Liver (tissue), 9 donors: ENCODE data around the gene AOPEP. TPM values are rescaled to one million over a fixed set of nuclear protein-coding genes. Genes with fewer than 3 reads are reported as not detected.

ENCODE experiments used
- DNase-seq: peaks from one replicate; pipeline ENCODE4 v3.0.0-alpha.2; 2017; ENCODE audit warnings: low spot score
- H3K27ac ChIP-seq, 2 donors: one replicate each; pipeline ENCODE4 v1.7.0; 2013; ENCODE audit warnings: inconsistent platforms in 2 of 2, low read length in 2 of 2, control low read depth in 1 of 2, low read depth in 1 of 2, mild to moderate bottlenecking in 1 of 2
- H3K27me3 ChIP-seq, 4 donors: one replicate each; pipeline versions ENCODE4 v1.6.1 to v1.7.0; 2013; ENCODE audit warnings: low read length in 3 of 4, inconsistent platforms in 1 of 4, mild to moderate bottlenecking in 1 of 4, moderate library complexity in 1 of 4; ENCODE audit not compliant: control insufficient read depth in 4 of 4, insufficient read depth in 4 of 4
- H3K36me3 ChIP-seq, 4 donors: one replicate each; pipeline versions ENCODE4 v1.6.1 to v1.7.0; 2013; ENCODE audit warnings: low read length in 3 of 4, mild to moderate bottlenecking in 3 of 4, low read depth in 1 of 4, moderate library complexity in 1 of 4; ENCODE audit not compliant: control insufficient read depth in 4 of 4, insufficient read depth in 3 of 4
- H3K4me1 ChIP-seq, 4 donors: one replicate each; pipeline versions ENCODE4 v1.6.1 to v1.7.0; 2013; ENCODE audit warnings: low read length in 3 of 4, mild to moderate bottlenecking in 3 of 4, moderate library complexity in 1 of 4; ENCODE audit not compliant: control insufficient read depth in 4 of 4, insufficient read depth in 4 of 4
- H3K4me3 ChIP-seq, 3 donors: one replicate each; pipeline versions ENCODE4 v1.6.1 to v1.7.0; 2013; ENCODE audit warnings: low read length in 3 of 3, control low read depth in 1 of 3, low read depth in 1 of 3, mild to moderate bottlenecking in 1 of 3
- H3K9ac ChIP-seq, 2 donors: one replicate each; pipeline ENCODE4 v1.7.0; 2013; ENCODE audit warnings: low read length in 2 of 2, mild to moderate bottlenecking in 2 of 2, moderate library complexity in 2 of 2, control low read depth in 1 of 2, low read depth in 1 of 2
- H3K9me3 ChIP-seq, 4 donors: one replicate each; pipeline versions ENCODE4 v1.6.1 to v1.7.0; 2013; ENCODE audit warnings: low read length in 3 of 4; ENCODE audit not compliant: control insufficient read depth in 4 of 4
- ATF3 ChIP-seq: IDR thresholded peaks from 2 replicates; pipeline ENCODE4 v1.6.1; 2016; ENCODE audit warnings: antibody characterized with exemption
- CTCF ChIP-seq: fragments of 150-350 bp; IDR thresholded peaks from 2 replicates; pipeline ENCODE4 v1.5.1; 2017; ENCODE audit warnings: improper control_type of control experiment, low read depth, low read length; ENCODE audit not compliant: missing input control
- EGR1 ChIP-seq, 2 donors: IDR thresholded peaks; 2 replicates each; pipeline ENCODE4 v1.6.1; 2016 to 2018; ENCODE audit warnings: antibody characterized with exemption in 2 of 2, low read depth in 2 of 2
- FOXA1 ChIP-seq: IDR thresholded peaks from 2 replicates; pipeline ENCODE4 v1.6.1; 2016; ENCODE audit warnings: antibody characterized with exemption
- FOXA2 ChIP-seq: IDR thresholded peaks from 2 replicates; pipeline ENCODE4 v1.6.1; 2016; ENCODE audit warnings: antibody characterized with exemption
- GABPA ChIP-seq, 2 donors: IDR thresholded peaks in 1 of 2; conservative IDR thresholded peaks in 1 of 2; 2 replicates each; pipeline ENCODE4 v1.6.1; 2016; ENCODE audit warnings: antibody characterized with exemption in 2 of 2, mild to moderate bottlenecking in 1 of 2, moderate library complexity in 1 of 2
- HNF4A ChIP-seq, 2 donors: conservative IDR thresholded peaks; 2 replicates each; pipeline ENCODE4 v1.6.1; 2016; ENCODE audit warnings: antibody characterized with exemption in 2 of 2, mild to moderate bottlenecking in 2 of 2
- HNF4G ChIP-seq: IDR thresholded peaks from 2 replicates; pipeline ENCODE4 v1.6.1; 2016; ENCODE audit warnings: antibody characterized with exemption
- JUND ChIP-seq, 2 donors: IDR thresholded peaks; 2 replicates each; pipeline ENCODE4 v1.6.1; 2016; ENCODE audit warnings: antibody characterized with exemption in 2 of 2
- MAX ChIP-seq: IDR thresholded peaks from 2 replicates; pipeline ENCODE4 v1.6.1; 2016; ENCODE audit warnings: antibody characterized with exemption
- NR2F2 ChIP-seq: IDR thresholded peaks from 2 replicates; pipeline ENCODE4 v1.6.1; 2016; ENCODE audit warnings: antibody characterized with exemption
- RAD21 ChIP-seq, 2 donors: IDR thresholded peaks; 2 replicates each; pipeline ENCODE4 v1.6.1; 2016; ENCODE audit warnings: antibody characterized with exemption in 2 of 2, mild to moderate bottlenecking in 2 of 2
- REST ChIP-seq: IDR thresholded peaks from 2 replicates; pipeline ENCODE4 v1.6.1; 2016; ENCODE audit warnings: antibody characterized with exemption, mild to moderate bottlenecking
- RXRA ChIP-seq, 2 donors: IDR thresholded peaks; 2 replicates each; pipeline ENCODE4 v1.6.1; 2017 to 2018; ENCODE audit warnings: antibody characterized with exemption in 2 of 2, mild to moderate bottlenecking in 1 of 2
- SP1 ChIP-seq: IDR thresholded peaks from 2 replicates; pipeline ENCODE4 v1.6.1; 2018; ENCODE audit warnings: antibody characterized with exemption, mild to moderate bottlenecking
- TAF1 ChIP-seq: conservative IDR thresholded peaks from 2 replicates; pipeline ENCODE4 v1.6.1; 2016; ENCODE audit warnings: antibody characterized with exemption, mild to moderate bottlenecking
- YY1 ChIP-seq: IDR thresholded peaks from 2 replicates; pipeline ENCODE4 v1.6.1; 2016; ENCODE audit warnings: antibody characterized with exemption, mild to moderate bottlenecking
- ZBTB33 ChIP-seq: IDR thresholded peaks from 2 replicates; pipeline ENCODE4 v1.6.1; 2016; ENCODE audit warnings: antibody characterized with exemption
- WGBS: extraction: QIAGEN DNeasy Blood & Tissue Kit; methylation state at CpG from one replicate; pipeline ENCODE4 v1.1.7; 2013; 5-methylcytosine and 5-hydroxymethylcytosine counted together
- polyA plus RNA-seq, 2 donors: library from polyadenylated mRNA; stranded (reverse) in 1 of 2; unstranded in 1 of 2; fragments of 200-250 nt in 1 of 2; fragments of >200 nt in 1 of 2; fragmentation: Nextera tagmentation in 1 of 2; extraction: Ambion mirVana in 1 of 2; gene quantifications; one replicate each; pipeline versions ENCODE4 v1.2.1 to v1.2.3, GENCODE V29; 2013 to 2015
- total RNA-seq, 2 donors: library from RNA; depleted of rRNA; stranded (reverse); fragments of >200 nt; gene quantifications; one replicate each; pipeline ENCODE4 v1.2.3, GENCODE V29; 2014
- donor health status: healthy.
- donor health status: healthy.
- donor health status: healthy.
- donor health status: healthy.
- donor health status: healthy.

AOPEP gene
- total and polyA plus RNA-seq, 4 donors = 22.2 to 77.1 (median 34.8) TPM

- Histone ChIP-seq H3K27ac (no peak overlapping the region), H3K9me3 (no peaks in the 10 kb centered on the region), H3K36me3 (peaks cover 3 to 44% (median 24%) of the 10 kb centered on the region in 4 donors), H3K4me3 (no peak overlapping the region), H3K4me1 (peaks cover 0 to 3% (median 0%) of the 10 kb centered on the region in 4 donors), H3K9ac (no peak overlapping the region), H3K27me3 (no peaks in the 10 kb centered on the region)
- 84% methylated on average over 4 of the region's 4 CpGs for WGBS
- DNase-seq = no peak
- TF ChIP-seq HNF4A (conservative IDR thresholded peaks at IDR 0.05) (no peak), FOXA1 (no peak), GABPA (IDR thresholded peaks at IDR 0.05 in 1 of 2, conservative IDR thresholded peaks at IDR 0.05 in 1 of 2) (no peak), ZBTB33 (no peak), MAX (no peak), NR2F2 (no peak), ATF3 (no peak), TAF1 (no peak), YY1 (no peak), RXRA (IDR thresholded peaks at IDR 0.05) (no peak), JUND (IDR thresholded peaks at IDR 0.05) (no peak), EGR1 (IDR thresholded peaks at IDR 0.05; ENCODE audit: low read depth in 2 of 2) (no peak), CTCF (no peak), REST (no peak), HNF4G (no peak), FOXA2 (no peak), RAD21 (IDR thresholded peaks at IDR 0.05) (no peak), SP1 (no peak)
Observed at GRCh38 chr9:95100071-95100627, 373.6 kb downstream of the AOPEP start.
